ENCODE results near the gene SV2B.

SV2B gene

DNA sequence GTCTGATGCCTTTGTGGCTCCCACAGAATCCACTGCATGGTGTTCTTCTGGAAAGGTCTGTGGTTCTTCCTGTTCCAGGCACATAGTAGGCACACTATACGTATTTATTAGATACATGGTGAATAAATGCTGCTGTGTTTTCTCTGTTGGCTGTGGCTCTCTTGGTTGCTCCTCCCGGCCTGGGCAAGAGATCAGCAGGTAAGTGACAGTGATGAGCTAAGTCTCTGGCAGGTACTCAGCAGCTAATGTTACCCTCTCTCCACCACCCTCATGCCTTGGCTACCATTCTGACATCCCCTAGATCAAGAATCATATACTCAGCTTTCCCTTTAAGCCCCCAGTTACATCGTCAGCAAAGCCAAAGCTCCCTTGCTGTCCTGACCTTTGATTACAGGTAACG, 8.4 kb downstream of the SV2B start:
- no peak for DNase-seq

DNA sequence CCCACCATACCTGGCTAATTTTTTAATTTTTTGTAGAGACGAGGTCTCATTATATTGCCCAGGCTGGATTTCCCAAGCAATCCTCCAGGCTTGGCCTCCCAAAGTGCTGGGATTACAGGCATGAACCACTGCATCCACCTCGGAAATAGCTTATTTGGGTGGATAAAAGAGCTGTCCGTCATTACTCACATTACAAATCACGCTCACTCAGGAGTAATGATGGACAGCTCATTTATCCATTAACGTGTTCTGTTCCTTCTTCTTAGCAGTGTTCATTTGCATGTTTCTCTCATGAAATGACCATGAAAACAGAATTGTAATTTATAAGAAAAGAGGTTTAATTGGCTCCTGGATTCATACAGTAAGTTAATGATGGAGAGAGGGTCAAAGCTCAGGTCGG, 9.8 kb downstream of the SV2B start:
- DNase-seq: no peak

DNA sequence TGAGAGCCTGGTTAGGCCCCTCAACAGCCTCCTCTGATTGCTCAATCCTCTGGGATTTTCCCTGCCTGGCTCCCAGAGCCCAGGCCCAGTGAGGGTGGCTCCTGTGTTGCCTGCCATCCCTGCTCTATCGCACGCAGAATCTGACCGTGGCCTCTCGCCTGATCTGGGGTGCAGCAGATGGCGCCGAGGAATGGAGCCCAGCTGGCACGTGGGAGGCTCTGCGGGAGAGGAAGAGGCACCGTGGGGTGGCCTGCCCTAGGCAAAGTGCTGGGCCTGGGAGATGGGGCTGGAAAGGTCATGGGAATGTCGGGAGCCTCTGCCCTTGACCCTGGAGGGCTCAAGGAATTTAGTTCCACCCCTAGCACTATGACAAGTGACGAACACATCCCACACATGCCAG, 10.3 kb downstream of the SV2B start:
- DNase-seq: no peak

DNA sequence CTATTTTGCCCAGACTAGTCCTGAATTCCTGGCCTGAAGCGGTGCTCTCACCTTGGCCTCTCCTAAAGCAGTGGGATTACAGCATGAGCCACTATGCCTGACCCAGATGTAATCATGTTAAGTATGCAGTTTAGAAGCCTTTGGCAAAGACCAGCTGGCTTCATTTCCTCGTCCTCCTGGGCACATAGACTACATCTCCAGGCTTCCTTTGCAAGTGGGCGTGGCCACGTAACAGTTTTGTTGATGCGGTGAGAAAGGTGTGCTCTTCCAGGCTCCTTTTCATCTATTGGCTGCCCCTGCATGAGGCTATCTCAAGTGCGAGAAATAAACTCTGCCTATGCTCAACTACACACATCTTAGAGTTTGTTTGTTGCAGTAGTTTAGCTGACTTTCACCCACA, 13.0 kb downstream of the SV2B start:
- DNase-seq: no peak

DNA sequence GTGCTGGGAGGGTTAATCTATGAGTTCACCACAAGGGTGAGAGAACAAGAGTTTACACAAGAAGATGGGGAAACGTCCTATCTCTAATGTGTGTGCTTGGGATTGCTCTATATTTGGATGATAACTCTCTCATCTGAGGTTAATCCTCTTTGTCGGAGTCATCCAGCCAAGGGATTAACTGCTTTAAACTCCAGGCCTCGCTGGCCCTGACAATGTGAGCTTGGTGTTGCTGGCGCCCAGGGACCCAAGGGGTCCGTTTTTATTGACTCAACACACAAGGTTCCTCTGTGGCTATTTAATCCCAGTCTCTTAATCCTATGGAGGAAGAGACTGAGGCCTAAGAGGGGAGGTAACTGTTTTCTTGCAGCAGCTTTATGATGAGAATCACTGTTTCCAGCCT, 14.2 kb downstream of the SV2B start:
- DNase-seq: no peak

DNA sequence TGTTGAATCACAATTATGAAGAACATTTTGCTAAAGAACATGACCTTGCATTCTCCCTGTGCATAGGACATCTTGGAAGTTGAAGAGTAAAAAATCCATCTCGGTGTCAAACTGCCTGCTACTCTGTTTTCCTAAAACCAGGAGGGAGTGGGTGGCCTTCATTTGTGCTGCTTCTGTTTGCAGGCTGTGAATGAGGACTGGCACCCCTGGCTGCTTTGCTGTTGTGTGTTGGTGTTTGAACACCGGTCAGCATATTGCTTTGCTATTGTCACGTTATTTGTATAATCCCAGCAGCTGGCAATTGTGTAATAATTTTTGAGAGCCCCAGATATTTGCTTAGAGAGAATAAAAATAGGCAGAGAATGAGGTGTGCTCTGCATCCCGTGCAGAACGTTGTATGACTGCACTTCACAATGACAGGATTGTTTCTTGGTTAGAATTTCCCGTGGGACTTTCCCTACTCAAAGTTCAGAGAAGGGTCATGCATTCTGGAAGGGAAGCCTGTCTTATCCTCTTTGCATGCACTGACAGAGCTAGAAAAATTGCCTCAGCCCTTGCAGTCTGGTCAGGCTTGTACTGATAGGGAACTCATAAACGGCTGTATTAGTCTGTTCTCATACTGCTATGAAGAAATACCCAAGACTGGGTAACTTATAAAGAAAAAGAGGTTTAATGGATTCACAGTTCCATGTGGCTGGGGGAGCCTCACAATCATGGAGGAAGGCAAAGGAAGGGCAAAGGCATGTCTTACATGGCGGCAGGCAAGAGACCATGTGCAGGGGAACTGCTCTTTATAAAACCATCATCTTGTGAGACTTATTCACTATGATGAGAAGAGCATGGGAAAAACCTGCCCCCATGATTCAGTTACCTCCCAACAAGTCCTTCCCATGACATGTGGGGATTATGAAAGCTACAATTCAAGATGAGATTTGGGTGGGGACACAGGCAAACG, 16.3 kb downstream of the SV2B start:
- DNase-seq: no peak

DNA sequence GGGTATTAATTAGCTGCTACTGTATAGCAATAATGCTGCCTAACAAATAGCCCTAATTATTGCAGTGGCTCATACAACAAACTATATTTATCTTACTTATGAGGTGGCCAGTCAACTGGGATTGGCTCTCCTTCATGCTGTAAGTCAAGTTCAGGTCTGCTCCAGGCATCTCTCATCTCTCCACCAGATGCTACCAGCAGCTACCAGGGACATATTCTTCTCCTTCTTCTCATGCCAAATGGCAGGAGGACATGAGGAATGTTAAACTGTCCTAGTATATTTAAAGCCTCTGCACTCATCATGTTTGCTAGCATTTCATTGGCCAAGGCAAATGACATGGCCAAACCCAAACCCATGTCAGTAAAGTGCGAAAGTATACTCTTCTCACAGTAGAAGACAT, 17.3 kb downstream of the SV2B start:
- DNase-seq: no peak

DNA sequence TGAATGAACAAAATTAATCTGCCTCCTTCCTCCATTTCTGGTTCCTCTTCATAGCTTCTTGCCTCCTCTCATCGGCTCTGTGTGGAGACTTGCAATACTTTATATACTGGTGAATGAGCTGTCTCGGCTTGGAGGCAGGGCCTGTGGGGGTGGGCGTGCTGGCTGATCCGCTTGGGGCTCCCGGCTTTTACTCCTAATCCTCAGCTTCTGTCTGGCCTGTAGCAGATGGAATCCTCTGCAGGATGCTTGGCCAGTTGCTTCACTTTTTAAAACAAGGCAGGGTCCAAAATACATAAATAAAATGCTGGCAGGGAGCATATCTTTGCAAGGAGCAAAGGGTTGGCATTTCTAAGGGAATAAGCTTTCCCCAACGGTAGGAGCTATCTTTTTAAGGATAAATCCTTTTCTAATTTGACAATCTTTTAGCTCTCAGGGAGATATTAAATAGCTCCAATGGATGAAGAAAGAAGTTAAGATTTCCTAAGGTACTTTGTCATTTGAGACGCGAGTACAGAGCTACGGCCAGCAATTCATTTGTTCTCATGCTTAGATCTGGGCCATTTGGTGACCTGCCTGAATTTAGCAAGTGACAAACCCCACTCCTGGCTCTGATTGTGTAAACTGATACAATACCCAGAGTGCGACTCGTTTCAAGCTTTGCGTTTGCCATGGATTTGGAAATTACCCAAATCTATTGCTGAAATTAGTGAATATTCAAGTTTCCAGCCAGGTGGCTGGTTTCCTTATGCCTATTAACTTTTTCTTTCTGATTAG, 18.9 kb downstream of the SV2B start:
- DNase-seq: no peak

DNA sequence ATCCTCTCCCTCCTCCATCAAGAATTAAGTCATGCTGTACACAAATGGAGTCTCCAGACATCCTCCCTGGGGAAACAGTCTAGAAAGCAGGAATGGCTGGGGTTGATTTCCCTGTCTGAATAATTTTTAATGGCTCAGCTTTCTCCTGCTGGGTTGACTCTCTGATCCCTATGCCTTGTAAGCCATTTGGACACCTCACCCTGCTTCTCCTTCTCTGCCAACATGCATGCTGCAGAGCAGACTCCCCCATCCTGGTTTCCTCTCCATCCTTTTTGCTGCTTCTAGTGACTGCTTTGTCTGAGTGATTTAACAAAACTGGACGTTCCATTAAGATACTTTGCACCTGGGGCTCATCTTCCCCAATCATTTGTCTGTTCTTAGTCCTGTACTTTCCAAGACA, 22.2 kb downstream of the SV2B start:
- DNase-seq: no peak

DNA sequence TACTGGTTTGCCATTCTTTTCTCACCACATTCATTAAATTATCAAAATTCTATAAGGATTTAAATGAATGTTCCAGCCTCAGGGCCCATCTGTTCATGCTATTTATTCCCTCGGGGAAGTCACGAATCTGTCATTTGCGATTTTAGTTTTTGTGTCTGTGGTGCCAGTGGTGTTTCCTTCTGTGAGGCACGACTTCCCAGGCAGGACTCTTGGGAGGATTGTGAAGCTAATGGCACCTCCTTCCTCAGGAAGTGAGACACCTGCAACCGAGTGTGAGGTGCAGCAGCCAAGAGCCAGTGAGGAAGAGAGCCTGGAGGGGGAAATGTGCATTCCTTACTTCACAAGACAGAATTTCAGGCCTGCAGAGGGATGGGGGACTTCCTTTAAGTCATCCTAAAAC, 24.1 kb downstream of the SV2B start:
- DNase-seq: no peak

DNA sequence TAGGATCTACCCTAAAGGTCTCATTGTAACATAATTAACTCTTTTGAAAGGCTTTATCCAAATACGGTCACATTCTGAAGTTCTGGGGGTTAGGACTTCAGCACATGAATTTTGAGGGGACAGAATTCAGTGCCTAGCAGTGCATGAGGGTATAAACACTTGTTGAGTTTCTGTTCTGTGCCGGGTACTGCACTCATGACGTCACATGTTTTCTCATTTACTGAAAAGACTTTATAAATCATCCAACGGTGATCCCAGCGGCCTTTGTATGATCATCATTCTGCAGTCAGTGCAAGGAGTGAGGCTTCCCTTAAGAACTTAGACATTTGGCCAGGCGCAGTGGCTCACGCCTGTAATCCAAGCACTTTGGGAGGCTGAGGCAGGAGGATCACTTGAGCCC, 25.1 kb downstream of the SV2B start:
- DNase-seq: no peak

DNA sequence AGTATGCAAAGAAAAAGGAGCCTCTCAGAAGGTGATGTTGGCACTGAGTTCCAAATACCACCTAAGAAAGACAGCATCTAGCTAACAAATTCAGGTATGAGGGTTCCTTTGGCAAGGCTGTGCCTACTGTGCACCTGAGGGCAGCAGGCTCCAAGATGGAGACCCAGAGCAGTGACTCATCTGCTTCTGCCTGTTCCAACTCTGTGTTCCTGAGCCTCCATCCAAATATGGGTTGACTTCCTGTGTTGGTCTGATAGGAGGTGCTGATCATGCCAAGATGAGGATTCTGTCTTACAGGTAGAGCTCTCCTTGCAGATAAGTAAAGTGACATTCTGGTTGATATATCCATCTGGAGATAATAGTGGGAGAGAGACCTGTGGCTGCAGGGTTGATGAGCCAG, 26.0 kb downstream of the SV2B start:
- no peak for DNase-seq

DNA sequence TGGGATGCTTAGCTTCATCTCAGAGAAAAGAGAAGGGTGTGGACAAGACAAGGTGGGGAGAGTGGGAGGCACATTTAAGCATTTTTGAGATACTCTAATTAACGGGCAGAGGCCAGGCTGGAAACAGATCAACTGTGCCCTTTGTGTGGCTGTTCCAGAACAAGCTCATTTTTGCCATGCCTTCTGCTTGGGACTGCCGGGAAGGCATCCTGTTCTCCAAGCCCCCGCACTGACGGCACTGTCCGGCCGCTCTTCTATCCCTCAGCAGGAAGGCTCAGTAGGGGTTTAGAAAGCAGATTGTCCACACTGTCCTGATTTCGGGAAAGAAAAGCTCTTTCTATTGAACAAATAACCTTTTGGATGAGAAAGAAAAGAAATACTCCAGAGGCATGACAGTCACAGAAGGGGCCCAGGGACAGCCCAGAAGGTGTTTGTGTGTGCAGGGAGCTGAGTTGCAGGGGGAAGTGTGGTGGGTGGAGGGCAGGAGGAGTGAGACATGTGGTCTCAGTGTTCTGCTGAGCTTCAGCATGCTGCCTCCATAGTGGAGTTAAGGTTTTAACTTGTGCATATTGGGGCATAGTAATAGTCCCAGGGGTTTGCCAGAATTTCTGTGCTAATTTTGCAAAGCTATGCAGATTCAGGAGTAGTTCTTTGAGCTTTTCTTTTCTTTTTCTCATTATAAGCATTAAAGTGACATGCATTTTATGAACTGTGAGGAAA, 27.3 kb downstream of the SV2B start:
- DNase-seq: no peak

DNA sequence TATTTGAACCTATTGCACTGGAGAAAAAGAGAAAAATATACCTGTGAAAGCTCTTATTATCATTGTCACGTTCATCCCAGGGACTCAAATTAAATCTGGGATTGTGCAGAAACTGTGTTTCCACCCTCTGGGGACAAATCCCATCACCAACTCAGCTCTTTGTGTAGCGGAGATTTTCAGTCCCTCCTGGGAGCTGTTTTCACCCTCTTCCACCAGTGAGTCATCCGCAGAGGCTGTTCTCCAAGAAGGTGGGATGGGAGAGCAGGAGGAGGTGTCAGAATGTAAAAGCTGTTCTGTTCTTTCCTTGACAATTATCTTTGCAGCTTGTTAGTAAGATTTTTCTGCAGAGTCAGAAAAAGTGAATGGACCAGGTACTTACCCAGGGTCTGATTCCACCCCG, 28.0 kb downstream of the SV2B start:
- no peak for DNase-seq

DNA sequence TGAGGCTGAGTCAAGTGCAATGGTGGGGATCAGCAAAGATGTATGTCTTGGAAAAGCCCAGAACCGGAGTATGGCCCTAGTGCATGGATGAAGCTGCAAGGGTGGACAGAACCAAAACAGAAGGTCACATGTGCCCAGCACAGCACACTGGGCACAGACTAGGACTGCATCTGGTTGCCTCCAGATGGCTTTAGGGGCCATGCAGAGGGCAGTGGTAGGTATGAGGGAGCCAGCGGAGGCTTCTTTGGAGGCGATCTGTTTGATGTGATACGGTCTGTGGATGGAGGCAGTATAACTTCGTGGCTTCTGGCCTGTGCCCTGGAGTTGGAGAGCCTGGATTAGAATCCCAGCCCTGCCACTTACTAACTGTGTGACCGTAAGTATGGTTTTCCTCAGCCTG, 29.4 kb downstream of the SV2B start:
- DNase-seq: no peak

DNA sequence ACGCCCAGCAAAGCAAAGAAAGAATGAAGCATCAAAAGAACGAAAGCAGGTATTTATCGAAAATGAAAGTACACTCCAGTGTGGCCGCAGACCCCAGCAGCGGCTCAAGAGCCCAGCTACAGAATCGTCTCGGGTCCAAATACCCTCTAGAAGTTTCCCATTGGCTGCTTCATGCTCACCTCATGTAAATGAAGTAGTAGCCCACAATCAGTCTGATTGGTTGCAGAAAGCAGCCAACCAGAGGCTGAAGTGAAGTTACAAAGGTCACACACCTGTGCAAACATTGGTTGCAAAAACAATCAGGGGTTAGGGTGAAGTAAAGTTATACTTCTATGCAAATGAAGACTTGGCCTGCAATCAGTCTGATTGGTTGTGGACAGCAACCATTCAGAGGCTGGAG, 32.0 kb downstream of the SV2B start:
- no peak for DNase-seq

DNA sequence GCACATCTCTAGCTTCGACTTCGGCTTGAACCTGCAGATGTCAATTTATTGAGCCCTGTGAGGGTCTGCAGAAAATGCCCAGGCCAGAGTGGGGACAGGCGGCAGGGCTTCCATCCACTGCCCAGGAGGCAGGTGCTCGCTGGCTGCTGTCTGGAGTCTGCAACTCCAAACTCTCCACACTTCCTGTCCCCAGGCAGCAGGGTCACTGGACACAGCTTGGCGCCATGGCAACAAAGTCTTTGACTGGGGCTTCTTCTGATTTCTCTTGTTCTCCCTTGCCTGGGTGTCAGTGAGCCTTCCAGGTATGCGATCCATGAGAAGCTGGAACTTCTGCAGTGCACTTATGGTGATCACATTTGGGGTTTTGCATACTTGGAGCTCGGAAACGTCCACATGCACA, 33.5 kb downstream of the SV2B start:
- DNase-seq: no peak

DNA sequence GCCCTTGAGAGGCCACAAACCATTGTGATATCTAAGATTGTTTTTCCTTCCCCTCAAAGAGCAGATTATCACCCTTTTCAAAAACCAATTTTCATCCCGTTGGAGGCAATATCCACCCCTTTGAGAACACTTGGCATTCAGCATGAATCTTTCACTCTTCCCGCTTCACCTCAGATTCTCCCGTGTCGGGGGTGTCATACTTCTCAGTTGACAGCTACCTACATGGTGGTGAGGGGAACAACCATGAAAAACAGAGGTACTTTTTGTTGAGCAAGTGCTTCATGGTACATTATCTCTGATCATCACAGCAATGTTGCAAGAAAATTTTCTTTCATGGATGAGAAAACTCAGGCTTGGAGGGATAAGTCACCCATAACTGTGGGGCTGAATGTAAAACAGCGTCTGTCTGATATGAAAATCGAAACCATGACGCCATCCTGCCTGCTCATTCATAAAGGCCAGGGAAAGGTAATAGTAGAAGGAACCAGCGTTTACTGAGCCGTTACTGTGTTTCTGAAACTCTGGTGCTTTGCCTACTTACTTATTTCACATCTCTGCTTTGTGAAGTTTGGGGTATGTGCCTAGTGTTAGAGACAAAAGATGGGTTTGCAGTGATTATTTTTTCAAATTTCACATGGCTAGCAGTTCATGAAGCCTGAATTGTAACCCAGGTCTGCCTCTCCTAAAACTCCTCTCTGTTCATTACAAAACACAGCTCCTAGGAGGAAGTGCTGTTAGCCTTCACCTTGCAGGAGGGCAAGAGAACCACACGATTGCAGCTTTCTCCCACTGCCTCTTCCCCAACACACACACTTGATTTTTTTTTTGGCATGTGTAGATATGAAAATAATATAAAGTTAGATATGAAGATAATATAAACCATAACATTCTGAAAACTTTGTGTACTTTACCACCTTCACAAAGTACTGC, 35.4 kb downstream of the SV2B start:
- no peak for DNase-seq

DNA sequence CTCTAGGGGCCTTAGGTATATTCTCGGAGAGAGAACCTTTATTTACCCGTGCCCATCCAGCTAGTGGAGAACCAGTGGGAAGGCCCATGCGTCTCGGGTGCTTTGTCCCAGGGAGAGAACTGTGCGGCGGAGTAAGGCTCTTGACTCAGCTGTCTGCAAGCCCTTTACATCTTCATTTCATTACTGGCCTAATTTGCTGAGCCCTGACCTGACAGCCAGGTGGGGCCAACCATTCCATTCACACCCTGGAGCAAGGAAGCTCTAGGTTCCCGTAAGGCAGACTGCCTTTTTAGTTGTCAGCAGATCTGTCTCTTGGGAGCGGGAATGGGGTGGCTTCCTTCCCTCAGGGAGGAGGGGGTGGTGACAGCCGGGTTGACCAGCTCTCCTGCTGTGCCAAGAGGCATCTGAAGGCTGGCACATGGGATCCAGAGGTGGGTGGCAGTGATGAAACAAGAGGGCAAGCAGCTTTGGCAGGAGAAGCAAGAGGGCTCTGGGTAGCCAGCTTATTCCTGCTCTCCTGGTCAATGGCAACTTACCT, 36.4 kb downstream of the SV2B start:
- DNase-seq: no peak

DNA sequence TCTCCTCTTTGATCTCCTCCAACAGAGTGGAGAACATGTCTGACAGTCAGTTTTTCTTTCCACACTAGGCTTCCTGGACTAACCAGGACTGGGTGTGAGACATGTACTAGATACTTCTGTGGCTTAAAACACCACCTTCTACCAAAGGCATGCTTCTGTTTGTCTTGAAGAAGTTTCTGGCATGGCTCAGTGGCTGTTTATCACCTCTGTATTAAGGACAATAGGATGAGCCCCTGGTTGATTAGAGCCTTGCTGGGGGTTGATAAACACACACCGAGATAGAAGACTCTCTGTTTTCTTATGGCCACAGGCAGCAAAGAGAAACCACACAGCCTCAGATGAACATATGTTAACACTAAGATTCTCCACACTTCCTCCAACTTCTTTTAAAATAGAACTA, 40.5 kb downstream of the SV2B start:
- no peak for DNase-seq

DNA sequence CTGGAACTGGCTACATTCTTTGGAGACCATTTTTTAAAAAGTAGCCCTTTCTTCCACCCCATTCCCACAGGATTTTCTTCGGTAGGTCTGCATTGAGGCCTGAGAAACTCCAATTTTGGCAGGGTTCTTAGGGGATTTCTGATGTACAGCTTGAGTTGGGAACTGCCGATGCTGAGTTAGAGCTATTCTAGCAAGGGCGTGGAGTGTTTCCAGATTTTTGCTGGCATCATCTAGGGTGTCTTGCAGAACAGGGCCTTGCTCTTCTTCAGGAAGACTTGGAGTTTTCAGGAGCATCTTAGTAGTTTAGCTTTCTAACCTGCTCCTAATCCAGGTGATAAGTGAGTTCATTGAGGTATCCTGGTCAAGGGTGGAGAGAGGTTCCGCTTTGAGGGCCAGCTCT, 41.0 kb downstream of the SV2B start:
- no peak for DNase-seq

DNA sequence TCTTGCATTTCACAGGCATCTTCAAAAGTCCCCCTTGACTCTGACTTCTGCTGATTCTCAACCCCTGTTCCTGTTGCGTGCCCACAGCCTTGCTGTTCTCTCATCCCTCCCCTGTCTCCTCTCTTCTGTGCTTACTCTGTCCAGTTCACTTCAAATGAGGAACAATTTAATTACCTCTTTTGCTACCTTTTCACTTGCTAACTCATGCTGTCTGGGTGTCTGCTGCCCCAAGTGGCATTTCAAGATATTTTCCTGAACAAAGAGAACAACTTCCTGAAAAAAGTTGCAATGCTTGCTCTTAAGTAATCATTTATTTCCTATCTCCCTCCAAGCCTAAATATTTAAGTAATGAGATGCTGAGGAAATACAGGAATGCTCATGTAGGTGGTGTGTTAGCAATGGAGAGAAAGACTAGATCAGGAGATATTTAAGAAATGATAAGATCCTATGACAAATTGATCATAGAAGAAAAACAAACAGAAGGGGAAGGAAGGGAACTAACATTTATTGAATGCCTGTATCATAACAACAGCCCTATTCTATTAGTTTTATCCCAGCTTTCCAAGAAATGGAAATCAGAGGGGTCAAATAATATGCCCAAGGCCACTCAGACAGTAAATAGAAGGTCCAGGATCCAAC, 42.2 kb downstream of the SV2B start:
- DNase-seq: peak; percentile 2
